ENCODE data around the gene TSPAN2. TPM values are rescaled to one million over a fixed set of nuclear protein-coding genes. Genes with fewer than 3 reads are reported as not detected.

The TSPAN2 gene
- total and polyA plus RNA-seq, 4 donors: 26.2 to 83.0 (median 39.5) TPM

DNA sequence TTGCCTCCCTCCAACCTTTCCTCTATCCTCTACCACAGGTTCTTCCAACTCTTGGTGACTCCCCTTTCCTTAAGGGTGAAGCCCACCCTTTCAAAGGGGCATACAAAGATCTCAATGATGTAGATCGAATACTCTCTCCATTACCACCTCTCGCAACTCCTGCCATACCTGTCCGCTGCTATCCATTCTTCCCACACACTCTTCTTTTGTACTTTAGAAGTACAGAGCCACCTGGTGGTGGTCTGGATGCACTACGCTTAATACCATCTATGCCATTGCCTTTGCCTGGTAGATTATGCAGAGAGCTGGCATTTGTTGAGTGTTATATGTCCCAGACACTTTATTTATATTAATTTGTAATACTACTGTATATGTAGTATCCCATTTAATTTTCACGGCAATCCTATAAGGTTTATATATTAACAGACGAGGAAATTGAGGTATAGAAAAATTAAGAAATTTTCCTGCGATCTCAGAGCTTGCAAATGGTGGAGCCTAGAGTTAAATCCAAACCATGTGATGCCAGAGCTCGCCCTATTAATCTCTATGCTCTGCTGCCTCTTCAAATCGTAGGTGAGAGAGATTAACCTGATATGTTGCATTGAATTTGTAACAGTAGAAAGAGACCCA, 36.7 kb downstream of the TSPAN2 start:
- H3K4me1 ChIP-seq (ENCODE audit: control insufficient read depth in 1 of 2, insufficient read depth in 2 of 2, low read length in 2 of 2): no peaks in the 10 kb centered on the region
- WGBS, 2 donors: 62 to 66% methylated on average over 9 of the region's 9 CpGs
- intact Hi-C loops (cut with DNase I): loop anchor here (5.0 kb wide), 2 partner anchors 55 to 75 kb away; no protein-coding TSS in a partner anchor
- no peak overlapping the region for H3K27ac ChIP-seq (ENCODE audit: low read depth in 1 of 2, low read length in 2 of 2)
- no peaks in the 10 kb centered on the region for H3K27me3 ChIP-seq (ENCODE audit: control insufficient read depth in 1 of 2, insufficient read depth in 2 of 2, low read length in 1 of 2)
- DNase-seq (peak in 1 of 2 donors; percentile 62), ATAC-seq (ENCODE audit: low FRiP score) (peak; percentile 73)
- no peaks in the 10 kb centered on the region for H3K9me3 ChIP-seq (ENCODE audit: control insufficient read depth, low read length)
- peaks cover 3 to 9% of the 10 kb centered on the region in 2 donors for H3K36me3 ChIP-seq (ENCODE audit: control insufficient read depth in 1 of 2, insufficient read depth in 2 of 2, low read length in 1 of 2)
- no peak overlapping the region for H3K4me3 ChIP-seq (ENCODE audit: low read length in 2 of 2)

DNA sequence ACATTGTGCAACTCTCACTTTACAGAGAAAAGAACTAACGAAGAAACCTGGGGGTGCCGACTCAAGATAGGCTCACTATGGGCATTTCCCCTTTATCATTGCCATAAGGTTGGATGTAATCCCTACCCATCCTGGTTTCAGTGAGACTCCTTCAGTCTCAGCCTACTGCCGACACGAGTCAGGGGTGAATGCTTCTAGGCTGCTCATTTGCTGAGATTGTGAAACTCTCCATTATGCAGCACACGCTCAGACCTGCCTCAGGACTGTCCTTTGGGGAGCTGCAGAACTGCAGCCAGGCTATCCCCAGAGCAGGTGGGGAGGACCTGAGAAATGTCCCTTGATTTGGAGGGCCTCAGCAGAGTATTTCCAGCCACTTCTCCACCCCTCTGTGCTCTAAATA, 37.5 kb downstream of the TSPAN2 start:
- H3K4me3 ChIP-seq (ENCODE audit: low read length in 2 of 2): no peak overlapping the region
- no peak for DNase-seq
- intact Hi-C loops (cut with DNase I): loop anchor here (5.0 kb wide), 2 partner anchors 55 to 75 kb away; no protein-coding TSS in a partner anchor
- H3K9me3 ChIP-seq (ENCODE audit: control insufficient read depth, low read length): no peaks in the 10 kb centered on the region
- no peaks in the 10 kb centered on the region for H3K4me1 ChIP-seq (ENCODE audit: control insufficient read depth in 1 of 2, insufficient read depth in 2 of 2, low read length in 2 of 2)
- WGBS, 2 donors: 89 to 93% methylated on average over 5 of the region's 5 CpGs
- no peak overlapping the region for H3K27ac ChIP-seq (ENCODE audit: low read depth in 1 of 2, low read length in 2 of 2)
- no peak for ATAC-seq (ENCODE audit: low FRiP score)
- H3K27me3 ChIP-seq (ENCODE audit: control insufficient read depth in 1 of 2, insufficient read depth in 2 of 2, low read length in 1 of 2): no peaks in the 10 kb centered on the region
- peaks cover 0 to 6% of the 10 kb centered on the region in 2 donors for H3K36me3 ChIP-seq (ENCODE audit: control insufficient read depth in 1 of 2, insufficient read depth in 2 of 2, low read length in 1 of 2)

DNA sequence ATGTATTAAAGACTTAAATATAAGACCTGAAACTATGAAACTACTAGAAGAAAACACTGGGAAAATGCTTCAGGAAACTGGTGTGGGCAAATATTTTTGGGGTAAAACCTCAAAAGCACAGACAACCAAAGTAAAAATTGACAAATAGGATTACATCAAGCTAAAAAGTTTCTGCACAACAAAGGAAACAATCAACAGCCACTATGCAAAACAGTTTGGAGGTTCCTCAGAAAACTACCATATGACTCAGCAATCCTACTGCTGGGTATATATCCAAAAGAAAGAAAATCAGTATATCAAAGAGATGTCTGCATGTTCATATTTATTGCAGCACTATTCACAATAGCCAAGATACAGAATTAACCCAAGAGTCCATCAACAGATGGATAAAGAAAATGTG, 42.6 kb downstream of the TSPAN2 start:
- no peaks in the 10 kb centered on the region for H3K4me1 ChIP-seq (ENCODE audit: control insufficient read depth in 1 of 2, insufficient read depth in 2 of 2, low read length in 2 of 2)
- intact Hi-C loops (cut with DNase I): loop anchor here in 1 of 2 donors (5.0 kb wide), 1 partner anchor 61 kb away; no protein-coding TSS in a partner anchor
- ATAC-seq (ENCODE audit: low FRiP score) (no peak), DNase-seq (no peak)
- H3K4me3 ChIP-seq (ENCODE audit: low read length in 2 of 2): no peak overlapping the region
- no peak overlapping the region for H3K27ac ChIP-seq (ENCODE audit: low read depth in 1 of 2, low read length in 2 of 2)
- H3K27me3 ChIP-seq (ENCODE audit: control insufficient read depth in 1 of 2, insufficient read depth in 2 of 2, low read length in 1 of 2): no peaks in the 10 kb centered on the region
- no peaks in the 10 kb centered on the region for H3K36me3 ChIP-seq (ENCODE audit: control insufficient read depth in 1 of 2, insufficient read depth in 2 of 2, low read length in 1 of 2)
- no peaks in the 10 kb centered on the region for H3K9me3 ChIP-seq (ENCODE audit: control insufficient read depth, low read length)

DNA sequence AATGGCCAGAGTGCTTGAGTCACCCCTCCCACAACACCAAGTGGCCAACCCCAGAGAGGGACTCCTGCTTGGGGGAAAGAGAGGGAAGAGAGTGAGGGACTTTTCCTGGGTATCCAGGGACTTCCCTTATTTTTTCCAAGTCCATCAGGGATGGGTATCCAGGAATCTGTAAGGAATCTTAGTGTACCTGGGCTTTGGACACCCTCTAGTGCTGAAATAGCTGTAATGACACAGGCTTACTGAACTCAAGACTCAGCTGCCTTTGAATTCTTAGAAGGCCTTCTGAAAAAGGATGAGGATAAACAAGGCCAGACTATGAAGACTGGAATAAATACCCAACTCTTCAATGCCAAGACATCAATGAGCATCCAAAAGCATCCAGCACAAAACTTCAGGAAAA, 47.6 kb downstream of the TSPAN2 start:
- intact Hi-C loops (cut with DNase I): no loop called here
- Histone ChIP-seq H3K27ac (ENCODE audit: low read depth in 1 of 2, low read length in 2 of 2) (no peak overlapping the region), H3K4me1 (ENCODE audit: control insufficient read depth in 1 of 2, insufficient read depth in 2 of 2, low read length in 2 of 2) (peaks cover 3 to 7% of the 10 kb centered on the region in 2 donors), H3K27me3 (ENCODE audit: control insufficient read depth in 1 of 2, insufficient read depth in 2 of 2, low read length in 1 of 2) (no peaks in the 10 kb centered on the region), H3K9me3 (ENCODE audit: control insufficient read depth, low read length) (no peaks in the 10 kb centered on the region), H3K36me3 (ENCODE audit: control insufficient read depth in 1 of 2, insufficient read depth in 2 of 2, low read length in 1 of 2) (peaks cover 0 to 3% of the 10 kb centered on the region in 2 donors), H3K4me3 (ENCODE audit: low read length in 2 of 2) (no peak overlapping the region)
- no peak for DNase-seq
- ATAC-seq (ENCODE audit: low FRiP score): no peak

DNA sequence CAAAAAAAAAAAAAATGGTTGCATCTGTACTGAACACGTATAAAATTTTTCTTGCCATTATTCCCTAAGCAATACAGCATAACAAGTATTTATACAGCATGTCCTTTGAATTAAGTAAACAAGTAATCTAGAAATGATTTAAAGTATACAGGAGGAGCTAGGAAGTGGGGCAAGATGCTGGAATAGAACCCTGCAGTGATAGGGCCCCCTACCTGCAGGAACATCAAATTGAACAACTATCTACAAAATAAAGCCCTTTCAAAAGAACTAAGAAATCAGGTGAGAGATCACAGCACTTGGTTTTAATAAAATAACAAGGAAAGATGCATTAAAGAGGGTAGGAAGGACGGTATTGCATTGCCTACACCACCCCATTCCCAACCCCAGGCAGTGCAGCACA, 48.8 kb downstream of the TSPAN2 start:
- ATAC-seq (ENCODE audit: low FRiP score): no peak
- intact Hi-C loops (cut with DNase I): no loop called here
- DNase-seq: no peak
- H3K36me3 ChIP-seq (ENCODE audit: control insufficient read depth in 1 of 2, insufficient read depth in 2 of 2, low read length in 1 of 2): peaks cover 0 to 3% of the 10 kb centered on the region in 2 donors
- H3K4me1 ChIP-seq (ENCODE audit: control insufficient read depth in 1 of 2, insufficient read depth in 2 of 2, low read length in 2 of 2): peaks cover 3 to 10% of the 10 kb centered on the region in 2 donors
- no peaks in the 10 kb centered on the region for H3K27me3 ChIP-seq (ENCODE audit: control insufficient read depth in 1 of 2, insufficient read depth in 2 of 2, low read length in 1 of 2)
- WGBS, 2 donors: 78 to 82% methylated on average over 2 of the region's 2 CpGs
- H3K27ac ChIP-seq (ENCODE audit: low read depth in 1 of 2, low read length in 2 of 2): no peak overlapping the region
- H3K9me3 ChIP-seq (ENCODE audit: control insufficient read depth, low read length): no peaks in the 10 kb centered on the region
- H3K4me3 ChIP-seq (ENCODE audit: low read length in 2 of 2): no peak overlapping the region

DNA sequence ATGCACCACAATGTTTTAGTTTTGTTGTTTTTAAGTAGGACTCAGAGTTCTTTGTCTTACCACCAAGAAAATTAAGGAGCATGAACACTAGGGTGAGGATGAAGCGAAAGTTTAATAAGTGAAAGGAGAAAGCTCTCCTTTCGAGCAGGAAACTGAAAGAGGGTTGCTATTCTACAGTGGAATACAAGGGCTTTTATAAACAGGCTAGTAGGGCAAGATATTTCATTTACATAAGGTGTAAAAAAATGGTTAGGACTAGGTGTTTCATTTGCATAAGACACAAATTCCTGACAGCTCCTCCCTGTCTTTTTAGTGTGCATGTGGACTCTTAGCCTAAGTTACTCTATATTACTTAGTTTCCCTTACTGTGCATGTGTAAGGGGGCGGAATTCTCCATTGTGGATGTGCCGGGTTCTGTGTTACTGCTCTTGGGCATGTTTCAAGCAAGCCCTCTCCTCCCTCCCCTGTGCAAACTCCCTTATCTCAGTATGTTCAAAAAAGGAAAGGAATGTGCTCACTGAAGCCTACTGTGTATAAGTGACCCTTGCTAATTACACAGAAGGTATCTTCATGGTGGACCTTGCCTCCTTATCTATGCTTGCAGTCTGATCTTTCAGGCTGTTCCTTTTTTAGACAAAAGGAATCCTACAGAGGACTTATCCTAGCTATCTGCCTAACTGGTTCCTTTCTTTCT, 52.3 kb downstream of the TSPAN2 start:
- H3K9me3 ChIP-seq (ENCODE audit: control insufficient read depth, low read length): no peaks in the 10 kb centered on the region
- H3K4me3 ChIP-seq (ENCODE audit: low read length in 2 of 2): no peak overlapping the region
- no peak overlapping the region for H3K27ac ChIP-seq (ENCODE audit: low read depth in 1 of 2, low read length in 2 of 2)
- 61 to 64% methylated on average over 4 of the region's 4 CpGs for WGBS, 2 donors
- H3K27me3 ChIP-seq (ENCODE audit: control insufficient read depth in 1 of 2, insufficient read depth in 2 of 2, low read length in 1 of 2): no peaks in the 10 kb centered on the region
- intact Hi-C loops (cut with DNase I): loop anchor here in 1 of 2 donors (10.0 kb wide), 1 partner anchor 52 kb away; no protein-coding TSS in a partner anchor
- ATAC-seq (ENCODE audit: low FRiP score): no peak
- DNase-seq: no peak
- H3K36me3 ChIP-seq (ENCODE audit: control insufficient read depth in 1 of 2, insufficient read depth in 2 of 2, low read length in 1 of 2): peaks cover 0 to 3% of the 10 kb centered on the region in 2 donors
- H3K4me1 ChIP-seq (ENCODE audit: control insufficient read depth in 1 of 2, insufficient read depth in 2 of 2, low read length in 2 of 2): peaks cover 3 to 10% of the 10 kb centered on the region in 2 donors

DNA sequence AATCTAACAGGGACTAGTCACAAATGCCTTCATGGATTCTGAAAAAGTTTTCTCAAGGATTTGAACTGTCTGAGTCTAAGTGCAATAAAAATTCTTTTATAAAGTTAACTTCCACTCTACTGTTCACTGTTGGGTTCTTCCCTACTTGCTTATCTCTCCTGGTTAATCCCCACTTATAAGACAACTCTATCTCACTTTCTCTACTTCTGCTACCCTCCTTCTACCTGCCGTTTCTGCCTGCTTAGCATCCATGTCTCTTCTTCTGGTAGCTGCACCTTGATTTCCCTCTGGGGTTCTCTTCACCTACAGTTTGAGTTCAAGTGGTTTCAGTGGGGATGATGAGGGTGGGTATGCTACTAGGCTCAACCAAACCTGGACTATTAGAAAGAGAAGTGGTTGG, 53.7 kb downstream of the TSPAN2 start:
- H3K27me3 ChIP-seq (ENCODE audit: control insufficient read depth in 1 of 2, insufficient read depth in 2 of 2, low read length in 1 of 2): no peaks in the 10 kb centered on the region
- H3K9me3 ChIP-seq (ENCODE audit: control insufficient read depth, low read length): no peaks in the 10 kb centered on the region
- H3K4me1 ChIP-seq (ENCODE audit: control insufficient read depth in 1 of 2, insufficient read depth in 2 of 2, low read length in 2 of 2): peaks cover 3 to 10% of the 10 kb centered on the region in 2 donors
- no peak overlapping the region for H3K4me3 ChIP-seq (ENCODE audit: low read length in 2 of 2)
- H3K36me3 ChIP-seq (ENCODE audit: control insufficient read depth in 1 of 2, insufficient read depth in 2 of 2, low read length in 1 of 2): peaks cover 0 to 3% of the 10 kb centered on the region in 2 donors
- intact Hi-C loops (cut with DNase I): loop anchor here in 1 of 2 donors (10.0 kb wide), 1 partner anchor 51 kb away; no protein-coding TSS in a partner anchor
- no peak overlapping the region for H3K27ac ChIP-seq (ENCODE audit: low read depth in 1 of 2, low read length in 2 of 2)
- DNase-seq (no peak), ATAC-seq (ENCODE audit: low FRiP score) (no peak)
- 84 to 92% methylated on average over 1 of the region's 1 CpG for WGBS, 2 donors

DNA sequence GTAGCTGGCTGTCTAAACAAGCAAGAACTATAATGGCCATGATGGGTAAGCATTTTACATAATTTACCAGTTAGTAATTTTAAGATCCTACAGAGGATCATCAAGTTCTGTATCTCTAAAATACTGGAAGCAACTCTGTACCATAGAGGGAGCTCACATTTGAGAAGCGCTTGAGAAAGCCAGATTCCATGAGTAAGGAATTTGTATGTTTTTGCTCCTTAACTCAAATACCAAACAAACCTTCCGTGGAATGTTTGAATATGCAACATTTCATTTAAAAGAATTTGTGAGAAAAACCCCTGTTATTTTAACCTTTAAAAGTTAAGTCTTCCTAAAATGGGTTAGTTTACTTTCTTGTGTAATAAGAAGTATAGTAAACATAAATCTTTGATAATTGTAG, 57.7 kb downstream of the TSPAN2 start:
- intact Hi-C loops (cut with DNase I): loop anchor here in 1 of 2 donors (10.0 kb wide), 1 partner anchor 47 kb away; no protein-coding TSS in a partner anchor
- ATAC-seq (ENCODE audit: low FRiP score) (no peak), DNase-seq (no peak)
- no peaks in the 10 kb centered on the region for H3K27me3 ChIP-seq (ENCODE audit: control insufficient read depth in 1 of 2, insufficient read depth in 2 of 2, low read length in 1 of 2)
- no peak overlapping the region for H3K4me3 ChIP-seq (ENCODE audit: low read length in 2 of 2)
- no peaks in the 10 kb centered on the region for H3K9me3 ChIP-seq (ENCODE audit: control insufficient read depth, low read length)
- peaks cover 0 to 3% of the 10 kb centered on the region in 2 donors for H3K4me1 ChIP-seq (ENCODE audit: control insufficient read depth in 1 of 2, insufficient read depth in 2 of 2, low read length in 2 of 2)
- WGBS, 2 donors: 36 to 50% methylated on average over 2 of the region's 2 CpGs
- H3K27ac ChIP-seq (ENCODE audit: low read depth in 1 of 2, low read length in 2 of 2): no peak overlapping the region
- H3K36me3 ChIP-seq (ENCODE audit: control insufficient read depth in 1 of 2, insufficient read depth in 2 of 2, low read length in 1 of 2): no peaks in the 10 kb centered on the region

DNA sequence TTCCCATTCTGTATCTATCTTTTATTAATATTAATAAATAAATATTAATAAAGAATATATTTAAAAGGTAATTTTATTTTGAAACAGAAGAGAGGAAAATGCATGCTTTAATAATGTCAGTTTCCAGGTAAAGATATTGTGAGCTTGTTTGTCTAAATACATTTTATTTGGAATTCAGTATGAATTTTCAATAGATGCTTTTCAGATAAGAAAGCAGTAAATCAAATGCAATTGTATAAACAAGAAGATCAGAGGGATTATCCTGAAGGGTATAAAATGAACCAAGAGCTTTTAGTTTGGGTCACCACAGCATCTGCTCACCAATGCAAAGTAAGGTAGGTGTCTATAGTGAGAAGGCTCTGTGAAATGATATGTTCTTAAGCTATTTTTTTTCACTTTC, 59.8 kb downstream of the TSPAN2 start, which contains the start of gene TSHB:
TSS of gene TSHB (plus strand) at position 301 of the 400 bp plus-strand sequence. CDS start 3,537 bp downstream, outside the sequence.
- intact Hi-C loops (cut with DNase I): no loop called here
- H3K4me3 ChIP-seq (ENCODE audit: low read length in 2 of 2): no peak within 1 kb of the TSS
- H3K4me1 ChIP-seq (ENCODE audit: control insufficient read depth in 1 of 2, insufficient read depth in 2 of 2, low read length in 2 of 2): no peaks in the 10 kb centered on the region
- H3K27ac ChIP-seq (ENCODE audit: low read depth in 1 of 2, low read length in 2 of 2): no peak within 1 kb of the TSS
- DNase-seq: no peak
- H3K36me3 ChIP-seq (ENCODE audit: control insufficient read depth in 1 of 2, insufficient read depth in 2 of 2, low read length in 1 of 2): no peaks in the 10 kb centered on the region
- no peak for ATAC-seq (ENCODE audit: low FRiP score)
- no peaks in the 10 kb centered on the region for H3K9me3 ChIP-seq (ENCODE audit: control insufficient read depth, low read length)
- no peaks in the 10 kb centered on the region for H3K27me3 ChIP-seq (ENCODE audit: control insufficient read depth in 1 of 2, insufficient read depth in 2 of 2, low read length in 1 of 2)
